CD4-positive, alpha-beta T cell treated with Interleukin-4 for 4 hours (primary cell): ENCODE data around the gene MPDZ.
"Not testable (repeated sequence)": the region's sequence is repeated elsewhere in the genome, so short reads cannot be mapped to it uniquely, and the experiment has no call there.

Experiments
- DNase-seq: peaks from one replicate; pipeline ENCODE4 v3.0.0-alpha.2; 2020

Gene MPDZ

GRCh38 chr9:13263511-13263910 is 16.0 kb downstream of the MPDZ start:
- no peak for DNase-seq

GRCh38 chr9:13252852-13253251 is 26.6 kb downstream of the MPDZ start:
- no peak for DNase-seq

- DNase-seq = no peak
Measured at GRCh38 chr9:13244181-13244580, 35.3 kb downstream of the MPDZ start.

- no peak for DNase-seq
Measured at GRCh38 chr9:13241283-13241682, 38.2 kb downstream of the MPDZ start.

- no peak for DNase-seq
Measured at GRCh38 chr9:13239660-13240059, 39.8 kb downstream of the MPDZ start.

- DNase-seq = no peak
Measured at GRCh38 chr9:13239208-13239607, 40.3 kb downstream of the MPDZ start.

GRCh38 chr9:13234932-13235331 is 44.6 kb downstream of the MPDZ start:
- DNase-seq = no peak

GRCh38 chr9:13228431-13228830 is 51.1 kb downstream of the MPDZ start:
- DNase-seq = no peak

- no peak for DNase-seq
Measured at GRCh38 chr9:13224366-13224765, 55.1 kb downstream of the MPDZ start.

- DNase-seq = not testable (repeated sequence)
Measured at GRCh38 chr9:13222733-13223132, 56.8 kb downstream of the MPDZ start.

GRCh38 chr9:13221741-13222140 is 57.8 kb downstream of the MPDZ start:
- DNase-seq = no peak

GRCh38 chr9:13220837-13221236 is 58.7 kb downstream of the MPDZ start:
- DNase-seq = no peak

- DNase-seq = no peak
Measured at GRCh38 chr9:13215791-13216554, 63.5 kb downstream of the MPDZ start.

- no peak for DNase-seq
Measured at GRCh38 chr9:13213998-13214397, 65.5 kb downstream of the MPDZ start.

GRCh38 chr9:13213337-13213736 is 66.2 kb downstream of the MPDZ start:
- no peak for DNase-seq

- DNase-seq = no peak
Measured at GRCh38 chr9:13210306-13210705, 69.2 kb downstream of the MPDZ start.

GRCh38 chr9:13209498-13209897 is 70.0 kb downstream of the MPDZ start:
- DNase-seq = no peak

GRCh38 chr9:13205824-13206223 is 73.7 kb downstream of the MPDZ start:
- no peak for DNase-seq

GRCh38 chr9:13190040-13190439 is 89.5 kb downstream of the MPDZ start:
- no peak for DNase-seq

- DNase-seq = no peak
Measured at GRCh38 chr9:13189362-13189761, 90.1 kb downstream of the MPDZ start.

- DNase-seq = no peak
Measured at GRCh38 chr9:13186774-13187173, 92.7 kb downstream of the MPDZ start.

- no peak for DNase-seq
Measured at GRCh38 chr9:13186091-13186490, 93.4 kb downstream of the MPDZ start.

GRCh38 chr9:13181652-13182051 is 97.8 kb downstream of the MPDZ start:
- no peak for DNase-seq

- DNase-seq = no peak
Measured at GRCh38 chr9:13179257-13179656, 100.2 kb downstream of the MPDZ start.

- DNase-seq = no peak
Measured at GRCh38 chr9:13175732-13176131, 103.8 kb downstream of the MPDZ start.
